Measurements from ENCODE around the gene SLX4IP. TPM values are rescaled to one million over a fixed set of nuclear protein-coding genes. Genes with fewer than 3 reads are reported as not detected.
A peak's percentile ranks its signal among the peaks of the same experiment; 100 is the strongest.

Gene SLX4IP
- total RNA-seq, 1 experiment from 2014 or later: 5.2 TPM

DNA sequence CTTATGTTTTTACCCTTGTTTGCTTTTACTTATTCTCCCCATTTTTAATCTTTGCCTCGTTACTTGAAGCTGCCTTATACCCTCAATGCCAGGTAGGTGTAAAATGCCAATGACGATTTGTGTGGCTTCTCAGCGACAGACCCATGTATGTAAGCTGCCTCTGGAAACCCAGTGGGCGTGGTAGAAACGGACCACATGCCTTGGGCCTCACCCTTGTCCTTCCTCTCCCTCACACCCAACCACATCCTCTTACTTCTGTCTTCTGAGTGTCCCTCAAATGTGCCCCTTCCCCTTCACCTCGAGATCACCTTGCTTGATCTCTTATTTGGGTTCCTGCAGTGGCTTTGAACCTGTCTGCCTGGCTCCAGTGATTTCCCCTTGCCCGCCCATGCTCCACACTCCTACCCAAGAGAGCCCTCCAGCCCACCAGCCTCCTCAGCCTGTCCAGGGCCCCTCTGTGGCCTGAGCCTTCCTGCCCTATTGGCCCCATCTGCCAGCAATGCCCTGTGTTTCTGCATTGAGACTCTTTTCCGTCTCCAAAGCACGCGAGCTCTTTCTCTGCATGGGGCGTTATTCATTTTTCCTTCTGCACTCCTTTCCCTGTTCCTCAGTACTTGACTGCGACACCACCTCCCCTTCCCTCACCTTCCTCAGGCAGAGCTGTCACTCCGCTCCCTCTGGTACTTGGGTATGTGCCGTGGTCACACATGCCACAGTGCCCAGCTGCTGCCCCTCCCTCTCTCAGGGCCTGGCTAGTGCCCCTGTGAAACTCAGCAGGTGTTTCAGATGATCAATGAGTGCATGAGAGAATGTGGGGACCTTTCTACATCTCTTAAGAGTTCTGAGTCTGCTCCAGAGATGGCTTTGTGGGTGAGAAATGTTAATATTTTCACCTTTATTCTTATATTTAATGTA lies 115.4 kb downstream of the SLX4IP start:
- no peak for DNase-seq (ENCODE audit: low spot score)

GRCh38 chr20:10551732-10552724 lies 116.9 kb downstream of the SLX4IP start:
- DNase-seq (ENCODE audit: low spot score): no peak

- peak; percentile 74 for DNase-seq (ENCODE audit: low spot score)
Measured at GRCh38 chr20:10553326-10553984, 118.3 kb downstream of the SLX4IP start.

- no peak for DNase-seq (ENCODE audit: low spot score)
Measured at GRCh38 chr20:10554285-10554684, 119.2 kb downstream of the SLX4IP start.

DNA sequence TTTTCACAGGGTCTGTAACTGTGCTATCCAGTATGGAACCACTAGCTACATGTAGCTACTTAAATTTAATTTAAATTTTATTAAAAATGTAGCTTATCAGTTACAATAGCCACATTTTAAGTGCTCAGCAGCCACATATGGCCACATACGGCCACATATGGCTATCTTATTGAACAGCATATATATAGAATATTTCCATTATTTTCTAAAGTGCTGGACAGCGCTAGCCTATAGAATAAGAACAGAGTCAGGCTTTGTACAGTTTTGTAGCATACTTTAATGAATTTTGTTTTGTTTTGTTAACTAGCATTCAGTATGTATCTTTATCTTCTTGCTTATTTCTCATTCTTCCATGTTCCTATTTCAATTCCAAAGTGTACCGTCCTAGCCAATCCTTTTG lies 120.3 kb downstream of the SLX4IP start:
- no peak for DNase-seq (ENCODE audit: low spot score)

DNA sequence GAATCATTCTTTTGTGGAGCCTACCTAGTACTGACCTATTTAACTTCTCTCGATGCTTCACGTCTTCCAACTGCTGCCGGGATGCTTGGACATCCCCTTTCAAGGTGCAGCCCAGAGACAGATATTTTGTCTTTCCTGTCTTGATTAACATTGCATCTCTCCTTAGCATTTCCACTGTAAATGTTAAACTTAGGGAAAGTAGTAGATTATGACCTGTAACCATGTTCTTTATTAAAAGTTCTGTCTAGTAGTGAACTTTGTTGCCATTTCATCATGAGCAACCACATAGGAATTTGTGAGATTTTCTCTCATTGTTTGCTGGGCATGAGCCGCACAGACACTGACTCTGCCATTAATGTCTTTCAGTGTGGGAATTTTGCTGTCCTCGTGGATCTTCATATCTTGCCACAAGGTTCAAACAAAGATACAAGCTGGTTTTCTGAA lies 120.8 kb downstream of the SLX4IP start:
- DNase-seq (ENCODE audit: low spot score): no peak

DNA sequence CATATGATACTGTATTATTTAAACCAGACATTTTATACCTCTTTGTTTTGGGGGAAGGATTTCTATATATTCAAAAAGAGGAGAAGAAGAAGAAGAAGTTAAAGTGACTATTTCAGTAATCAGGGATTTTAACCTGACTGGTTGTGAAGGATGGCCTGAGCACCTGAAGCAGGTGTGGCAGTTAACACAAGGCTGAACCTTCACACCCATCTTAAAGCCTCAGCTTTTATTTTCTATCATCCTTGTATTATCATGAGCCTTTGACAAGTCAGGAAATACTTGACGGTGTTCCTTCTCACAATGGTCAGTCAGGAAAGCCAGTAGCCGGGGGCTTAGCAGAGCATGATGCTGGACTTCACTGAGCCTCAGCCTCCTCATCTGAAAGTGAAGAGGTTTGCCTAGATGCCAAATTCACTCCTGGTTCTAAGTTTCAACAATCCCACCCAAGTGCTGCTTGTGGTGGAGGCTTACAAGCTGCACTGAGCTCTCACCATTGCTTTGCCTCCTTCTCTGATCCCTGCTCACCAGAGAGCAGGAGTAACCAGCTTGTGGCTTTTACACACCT lies 121.5 kb downstream of the SLX4IP start:
- no peak for DNase-seq (ENCODE audit: low spot score)

DNA sequence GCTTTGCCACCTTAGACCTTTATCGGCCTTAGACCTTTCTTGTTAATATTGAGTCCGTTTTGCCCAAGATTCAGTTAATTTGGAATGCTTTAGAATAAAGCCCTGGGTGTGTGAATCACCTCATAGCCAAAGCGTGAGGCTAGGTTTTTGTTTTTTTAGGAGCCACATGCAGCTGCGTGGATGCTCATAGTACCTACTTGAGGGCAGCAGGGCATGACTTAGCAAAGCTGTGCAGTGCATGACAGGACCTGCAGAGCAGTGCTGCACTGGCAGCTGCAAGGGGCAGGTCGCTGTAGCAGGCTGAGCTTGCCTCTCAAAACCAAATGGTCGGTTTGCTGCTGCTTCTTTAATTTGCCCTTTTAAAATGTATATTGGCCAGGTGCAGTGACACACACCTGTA lies 122.6 kb downstream of the SLX4IP start:
- DNase-seq (ENCODE audit: low spot score): no peak

GRCh38 chr20:10558635-10559187 lies 123.6 kb downstream of the SLX4IP start:
- DNase-seq (ENCODE audit: low spot score): peak; percentile 50

GRCh38 chr20:10559266-10559665 lies 124.2 kb downstream of the SLX4IP start:
- no peak for DNase-seq (ENCODE audit: low spot score)

DNA sequence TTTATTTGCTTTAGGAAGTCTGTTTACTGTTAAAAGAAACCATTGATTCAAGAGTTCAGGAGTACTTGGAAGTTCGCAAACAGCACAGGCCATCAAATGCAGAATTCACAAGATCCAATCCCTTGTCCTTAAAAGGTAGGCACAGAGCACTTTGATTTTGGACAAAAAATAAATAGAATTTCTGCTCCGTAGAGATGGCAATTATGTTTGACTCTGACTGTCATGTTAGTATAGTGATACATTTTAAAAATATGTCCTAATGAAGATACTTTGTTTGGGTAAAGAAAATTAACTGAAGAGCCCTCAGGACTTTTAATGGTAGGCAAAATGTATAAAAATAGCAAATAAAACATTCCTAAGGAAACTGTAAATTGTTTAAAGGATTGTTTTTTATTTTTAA lies 125.6 kb downstream of the SLX4IP start:
- DNase-seq (ENCODE audit: low spot score): no peak

DNA sequence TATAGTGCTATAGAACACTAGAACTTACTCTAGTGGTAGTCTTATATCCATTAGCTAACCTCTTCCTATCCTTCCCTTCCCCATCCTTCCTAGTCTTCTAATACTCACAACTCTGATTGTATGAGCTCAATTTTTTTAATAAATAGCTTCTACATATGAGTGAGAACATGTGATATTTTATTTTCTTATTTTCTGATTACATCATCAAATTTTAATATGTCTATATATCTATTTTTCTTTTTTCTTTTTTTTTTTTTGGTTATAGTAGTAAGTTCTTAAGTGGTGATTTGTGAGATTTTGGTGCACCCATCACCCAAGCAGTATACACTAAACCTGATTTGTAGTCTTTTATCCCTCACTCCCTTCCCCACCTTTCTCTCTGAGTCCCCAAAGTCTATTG lies 126.2 kb downstream of the SLX4IP start:
- DNase-seq (ENCODE audit: low spot score): no peak

- no peak for DNase-seq (ENCODE audit: low spot score)
Measured at GRCh38 chr20:10562899-10563298, 127.8 kb downstream of the SLX4IP start.

DNA sequence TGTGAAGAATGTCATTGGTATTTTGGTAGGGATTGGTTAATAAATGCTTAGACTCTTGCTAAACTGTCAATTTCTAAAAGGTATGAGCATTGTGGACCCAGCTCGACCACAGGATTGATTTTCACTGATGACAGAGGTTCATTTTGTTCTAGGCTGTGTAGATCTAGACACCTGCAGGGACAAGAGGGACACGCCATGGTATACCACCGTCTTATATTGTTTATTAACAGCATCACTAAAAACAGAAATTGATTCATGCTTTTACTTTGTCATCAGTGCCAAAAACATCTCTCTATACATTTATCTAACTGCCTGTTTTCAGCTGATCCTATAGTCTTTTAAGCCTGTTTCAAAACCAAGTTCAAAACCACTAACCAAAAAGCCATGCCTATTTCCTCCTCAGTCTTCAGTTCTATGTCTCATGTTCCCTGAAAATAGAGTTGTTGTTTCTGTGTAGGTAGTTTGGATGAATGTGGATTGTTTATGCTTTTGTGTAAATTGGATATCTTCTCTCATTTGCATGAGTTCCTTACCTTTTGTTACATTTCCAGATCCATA lies 128.9 kb downstream of the SLX4IP start:
- DNase-seq (ENCODE audit: low spot score): no peak

DNA sequence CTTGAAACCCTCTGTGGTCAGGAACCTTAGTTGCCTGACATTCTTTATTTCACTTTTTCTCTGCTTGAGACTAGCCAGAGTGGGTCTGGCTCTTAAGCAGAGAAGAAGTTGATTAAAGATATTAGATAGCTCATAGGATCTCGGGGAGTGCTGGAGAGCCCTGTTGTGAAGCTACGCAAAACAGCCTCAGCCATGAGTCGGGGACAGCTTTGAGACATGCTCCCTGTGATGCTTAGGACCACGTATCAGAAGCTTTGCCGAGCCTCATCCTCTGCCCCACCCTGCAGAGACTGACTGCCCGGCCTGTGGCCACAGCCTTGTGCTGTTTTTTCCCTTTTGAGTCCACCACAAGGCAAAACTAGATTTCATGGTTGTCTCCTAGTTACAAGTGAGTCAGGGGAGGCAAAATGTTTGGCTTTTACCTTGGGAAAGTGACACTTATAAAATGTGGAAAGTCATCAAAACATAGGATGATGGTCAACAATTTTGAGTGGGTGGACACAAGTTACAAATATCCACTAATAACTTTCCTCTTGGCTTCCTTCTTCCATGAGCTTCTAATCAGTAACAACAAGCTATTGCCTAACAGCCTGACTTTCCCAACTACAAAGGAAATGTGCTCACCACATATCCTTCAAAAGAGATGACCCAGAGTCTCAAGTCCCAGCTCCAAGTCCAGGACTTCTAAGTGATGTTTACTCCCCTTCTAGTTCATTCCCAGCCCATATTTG lies 130.3 kb downstream of the SLX4IP start:
- peak; percentile 33 for DNase-seq (ENCODE audit: low spot score)

DNA sequence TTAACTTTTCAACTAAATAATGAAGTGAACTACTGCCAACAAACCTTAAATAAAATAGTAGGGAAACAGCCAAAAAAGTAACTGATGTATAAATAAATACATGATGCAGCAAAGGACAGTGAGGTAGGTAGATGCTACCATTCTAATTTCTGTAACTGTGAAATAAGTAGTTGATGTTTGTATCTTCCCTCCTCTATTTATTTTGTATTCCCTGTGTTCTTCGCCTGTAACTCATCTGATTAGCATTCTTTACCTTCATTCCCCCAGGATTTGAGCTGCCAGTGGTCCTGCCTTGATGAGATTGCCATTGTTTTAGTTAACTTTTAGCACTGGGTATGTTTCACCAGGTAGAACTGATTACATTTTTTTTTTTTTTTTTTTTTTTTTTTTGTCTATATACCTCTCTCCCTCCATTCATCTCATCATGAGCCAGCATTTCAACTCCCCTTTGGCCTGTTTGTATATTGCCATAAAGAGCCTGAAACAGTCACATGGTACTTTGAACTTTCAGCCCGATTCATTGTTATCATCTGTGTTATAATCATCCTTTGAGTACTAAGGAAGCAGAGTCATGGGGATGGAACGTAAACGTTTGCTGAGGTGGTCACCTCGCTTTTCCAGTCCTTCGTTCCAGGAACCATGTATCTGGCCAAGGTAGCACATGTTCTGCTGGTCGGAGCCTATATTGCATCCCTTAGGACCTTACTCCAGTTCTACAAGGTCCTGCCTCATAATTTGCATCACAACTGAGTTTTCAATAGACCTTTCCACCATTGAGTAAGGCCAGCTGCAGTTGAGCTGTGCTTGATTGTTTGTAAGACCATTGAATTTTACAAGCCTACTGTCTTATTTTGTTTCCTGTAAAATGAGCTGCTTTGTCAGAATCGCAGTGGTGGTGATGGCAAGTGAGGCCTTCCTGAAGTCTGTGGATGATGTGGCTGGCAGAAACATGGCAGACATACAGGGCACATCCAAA lies 131.1 kb downstream of the SLX4IP start:
- DNase-seq (ENCODE audit: low spot score): no peak

DNA sequence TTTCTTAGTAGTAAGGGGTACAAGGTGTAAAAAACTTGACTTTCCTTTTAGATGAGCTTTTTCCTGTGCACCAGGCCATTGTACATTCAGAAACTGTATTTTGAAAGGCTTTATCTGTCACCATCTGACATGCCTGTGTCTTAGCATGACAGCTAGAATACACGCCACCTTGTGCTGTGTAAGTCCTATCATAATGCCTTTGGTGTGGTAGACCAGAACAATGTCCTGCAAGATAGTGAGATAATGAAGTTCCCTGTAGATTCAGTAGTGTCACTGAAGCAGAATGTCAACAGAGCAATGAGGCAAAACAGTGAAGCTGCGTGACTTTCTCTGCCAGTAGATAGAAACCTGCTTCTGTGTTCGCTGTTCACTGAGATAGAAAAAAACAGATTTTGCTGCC lies 132.9 kb downstream of the SLX4IP start:
- no peak for DNase-seq (ENCODE audit: low spot score)

DNA sequence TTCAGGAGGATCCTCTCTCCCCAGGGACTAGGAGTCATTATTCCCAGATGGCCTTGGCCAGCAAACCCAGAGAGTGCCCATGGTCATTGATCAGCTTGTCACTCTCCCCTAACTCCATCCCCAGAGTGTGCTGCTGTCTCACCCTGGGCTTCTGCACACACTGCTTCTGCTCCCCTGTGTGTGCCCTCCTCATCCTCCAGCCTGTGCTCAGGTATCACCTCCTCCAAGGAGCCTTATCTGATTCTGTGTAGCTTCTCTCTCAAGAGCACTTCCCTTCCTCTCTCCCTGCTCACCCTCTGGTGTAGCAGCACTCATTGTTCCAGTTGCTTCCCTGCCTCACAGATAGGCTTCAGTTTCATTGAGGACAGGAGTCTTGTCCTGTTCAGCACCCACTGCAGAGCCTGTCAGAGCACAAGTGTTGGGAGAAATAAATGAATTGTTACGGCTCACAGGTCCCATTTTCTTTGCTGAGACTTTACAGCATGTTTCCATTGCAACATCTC lies 136.3 kb downstream of the SLX4IP start:
- DNase-seq (ENCODE audit: low spot score): no peak

GRCh38 chr20:10572853-10573252 lies 137.7 kb downstream of the SLX4IP start:
- no peak for DNase-seq (ENCODE audit: low spot score)
